HG02571 (cell line): ENCODE results near the gene GIMAP8.
"Not testable (repeated sequence)": the region's sequence is repeated elsewhere in the genome, so short reads cannot be mapped to it uniquely, and the experiment has no call there.

Experiments
- ATAC-seq: cut with Tn5 transposase; IDR thresholded peaks from one replicate; pipeline ENCODE4 v1.9.1; 2021; ENCODE audit warnings: mild to moderate bottlenecking, moderate library complexity; ENCODE audit not compliant: unreplicated experiment

The GIMAP8 gene

DNA sequence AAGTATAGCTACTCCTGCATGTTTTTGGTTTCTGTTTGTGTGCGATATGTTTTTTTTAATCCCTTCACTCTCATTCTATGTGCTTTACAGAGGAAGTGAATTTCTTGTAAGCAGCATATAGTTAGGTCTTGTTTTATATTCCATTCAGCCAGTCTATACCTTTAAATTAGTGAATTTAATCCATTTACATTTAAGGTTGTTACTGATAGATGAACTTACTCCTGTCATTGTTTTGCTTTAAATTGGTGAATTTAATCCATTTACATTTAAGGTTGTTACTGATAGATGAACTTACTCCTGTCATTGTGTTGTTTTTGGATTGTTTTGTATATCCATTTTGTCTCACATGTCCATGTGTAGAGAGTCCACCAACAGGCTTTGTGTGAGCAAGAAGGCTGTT is 11.1 kb downstream of the GIMAP8 start:
- no peak for ATAC-seq

- no peak for ATAC-seq
Observed at GRCh38 chr7:150462413-150462812, 12.0 kb downstream of the GIMAP8 start.

DNA sequence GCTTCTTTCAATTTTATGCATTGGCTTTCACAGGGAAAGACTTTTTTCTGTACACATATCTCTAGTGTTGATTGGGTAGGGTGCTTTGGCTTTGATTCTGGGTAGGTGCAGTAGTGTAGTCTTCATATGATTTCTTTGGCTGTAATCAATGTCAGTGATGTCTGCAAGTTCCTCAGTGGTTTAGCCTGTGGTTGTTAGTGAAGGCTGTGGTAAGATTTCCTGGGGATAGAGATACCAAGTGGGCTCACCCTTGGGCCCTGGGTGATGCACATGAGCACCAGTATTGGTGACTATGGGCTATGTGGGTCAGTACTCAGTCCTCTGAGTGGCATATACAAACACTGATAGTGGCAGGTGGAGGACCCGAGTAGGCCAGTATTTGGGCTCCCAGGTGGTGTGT is 13.0 kb downstream of the GIMAP8 start:
- ATAC-seq = no peak

GRCh38 chr7:150464962-150465361 is 14.5 kb downstream of the GIMAP8 start:
- no peak for ATAC-seq

- ATAC-seq = no peak
Observed at GRCh38 chr7:150465414-150465813, 15.0 kb downstream of the GIMAP8 start.

DNA sequence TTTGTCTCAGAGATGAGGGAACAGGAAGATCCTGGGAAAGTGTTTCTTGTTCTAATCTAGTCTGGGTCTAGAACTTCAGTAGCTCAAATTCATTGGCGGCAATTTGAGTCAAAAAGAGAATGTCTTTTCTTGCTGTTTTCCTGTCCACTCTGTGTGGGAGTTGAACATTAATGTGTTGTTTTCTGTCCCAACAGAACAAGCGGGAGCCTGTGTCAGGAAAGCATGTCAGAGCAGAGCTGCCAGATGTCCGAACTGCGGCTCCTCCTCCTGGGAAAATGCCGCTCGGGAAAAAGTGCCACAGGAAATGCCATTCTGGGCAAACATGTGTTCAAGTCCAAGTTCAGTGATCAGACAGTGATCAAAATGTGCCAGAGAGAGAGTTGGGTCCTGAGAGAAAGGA is 16.0 kb downstream of the GIMAP8 start:
- ATAC-seq = no peak

- no peak for ATAC-seq
Observed at GRCh38 chr7:150468241-150468640, 17.8 kb downstream of the GIMAP8 start.

DNA sequence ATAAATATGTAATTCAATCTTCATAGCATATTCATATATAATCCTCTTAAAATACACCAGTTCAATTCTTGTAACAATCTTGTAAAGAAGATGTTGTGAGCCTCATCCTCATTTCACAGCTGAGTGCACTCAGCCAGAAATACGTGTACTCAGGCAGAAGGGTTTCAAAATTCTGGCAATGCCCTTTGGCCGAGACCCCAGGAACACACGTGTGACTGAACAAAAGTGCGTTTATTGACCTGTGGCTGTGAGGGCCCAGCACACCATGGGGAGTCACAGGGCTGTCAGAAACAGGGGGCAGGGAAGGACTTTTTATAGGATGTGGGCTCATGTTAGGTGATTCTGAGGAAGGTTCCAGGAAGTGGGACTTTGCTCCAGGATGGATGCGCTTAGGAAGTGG is 21.5 kb downstream of the GIMAP8 start:
- ATAC-seq = no peak

DNA sequence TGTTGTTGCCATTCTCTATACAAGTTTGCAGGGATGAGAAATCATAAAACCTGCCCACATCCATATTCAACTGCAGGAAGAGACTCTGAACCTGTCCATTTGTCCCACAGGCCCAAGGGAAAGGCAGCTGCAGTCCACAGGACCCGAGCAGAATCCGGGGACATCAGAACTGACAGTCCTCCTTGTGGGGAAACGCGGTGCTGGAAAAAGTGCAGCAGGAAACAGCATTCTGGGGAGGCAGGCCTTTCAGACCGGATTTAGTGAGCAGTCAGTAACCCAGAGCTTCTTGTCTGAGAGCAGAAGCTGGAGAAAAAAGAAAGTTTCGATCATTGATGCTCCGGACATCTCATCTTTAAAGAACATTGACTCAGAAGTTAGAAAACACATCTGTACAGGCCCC is 23.5 kb downstream of the GIMAP8 start:
- no peak for ATAC-seq

DNA sequence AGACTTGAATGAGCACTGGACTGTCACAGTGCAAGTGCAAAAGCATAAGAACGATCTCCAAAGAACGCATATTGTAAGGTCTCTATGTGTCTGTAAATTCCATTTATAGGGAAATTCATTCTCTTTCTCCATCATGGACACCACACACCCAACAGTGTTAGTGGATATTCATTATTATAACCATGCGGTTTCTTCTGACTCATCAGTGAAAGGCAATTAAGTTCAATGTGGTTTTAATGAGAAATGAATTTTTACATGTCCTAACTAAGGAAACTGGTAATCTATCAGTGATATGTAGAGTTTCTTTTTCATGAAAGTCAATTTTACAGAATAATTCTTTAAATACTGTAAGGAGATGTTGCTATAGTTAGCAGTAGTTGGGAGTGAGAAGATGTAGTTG is 25.9 kb downstream of the GIMAP8 start:
- no peak for ATAC-seq

DNA sequence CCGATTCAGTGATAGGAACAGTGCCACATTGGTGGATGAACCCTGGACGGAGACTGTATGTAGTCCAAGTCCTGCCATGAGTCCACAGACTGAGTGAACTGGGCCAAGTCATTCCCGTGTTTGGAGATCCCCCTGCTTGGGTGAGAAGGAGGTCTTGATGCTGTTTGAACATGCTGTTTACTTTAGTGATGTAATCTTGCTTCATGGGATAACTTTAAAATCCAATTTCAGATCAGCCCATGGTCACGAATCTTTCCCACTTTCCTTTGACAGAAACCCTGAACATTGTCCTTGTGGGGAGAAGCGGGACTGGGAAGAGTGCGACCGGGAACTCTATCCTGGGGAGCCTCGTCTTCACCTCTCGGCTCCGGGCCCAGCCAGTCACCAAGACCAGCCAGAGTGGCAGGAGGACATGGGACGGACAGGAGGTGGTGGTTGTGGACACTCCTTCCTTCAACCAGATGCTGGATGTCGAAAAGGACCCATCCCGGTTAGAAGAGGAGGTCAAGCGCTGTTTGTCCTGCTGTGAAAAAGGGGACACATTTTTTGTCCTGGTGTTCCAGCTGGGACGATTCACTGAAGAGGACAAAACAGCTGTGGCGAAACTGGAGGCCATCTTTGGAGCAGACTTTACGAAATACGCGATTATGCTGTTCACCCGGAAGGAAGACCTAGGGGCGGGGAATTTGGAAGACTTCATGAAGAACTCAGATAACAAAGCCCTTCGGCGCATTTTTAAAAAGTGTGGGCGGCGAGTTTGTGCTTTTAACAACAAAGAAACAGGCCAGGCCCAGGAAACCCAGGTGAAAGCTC is 26.6 kb downstream of the GIMAP8 start:
- ATAC-seq = no peak

GRCh38 chr7:150479023-150479716 is 28.7 kb downstream of the GIMAP8 start:
- no peak for ATAC-seq

DNA sequence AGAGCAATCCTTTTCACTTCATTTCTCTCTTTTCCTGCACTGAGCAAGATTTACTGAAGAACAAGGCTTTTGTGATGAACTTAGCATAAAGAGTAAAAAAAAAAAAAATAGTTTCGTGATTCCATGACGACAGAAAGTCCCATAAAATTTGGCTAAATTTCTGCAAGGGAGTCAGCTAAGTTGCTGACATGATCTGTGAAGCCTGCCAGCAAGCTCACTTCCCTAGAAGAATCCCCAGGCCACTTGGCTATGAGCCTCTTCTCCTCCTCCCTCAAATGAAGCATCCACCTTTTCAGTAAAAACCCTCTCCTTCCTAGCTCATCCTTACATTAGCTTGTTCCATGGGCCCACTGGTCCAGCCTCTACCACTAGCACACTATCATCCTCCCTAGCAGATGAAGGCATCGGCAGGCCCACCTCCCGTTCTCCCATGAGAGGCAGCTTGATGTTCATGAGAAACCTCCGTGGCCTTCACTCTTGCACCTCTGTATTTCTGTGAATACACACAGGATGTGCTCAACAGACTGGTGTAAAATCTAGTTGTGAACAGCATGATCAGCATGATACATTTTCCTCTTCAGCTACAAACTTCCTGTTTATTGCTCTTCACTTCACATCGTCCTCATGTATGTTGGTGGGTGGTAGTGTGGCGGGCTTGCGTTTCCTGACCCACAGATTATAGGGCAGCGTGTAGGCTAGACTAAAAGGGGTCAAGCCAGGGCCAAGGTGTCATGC is 30.9 kb downstream of the GIMAP8 start:
- ATAC-seq = no peak

DNA sequence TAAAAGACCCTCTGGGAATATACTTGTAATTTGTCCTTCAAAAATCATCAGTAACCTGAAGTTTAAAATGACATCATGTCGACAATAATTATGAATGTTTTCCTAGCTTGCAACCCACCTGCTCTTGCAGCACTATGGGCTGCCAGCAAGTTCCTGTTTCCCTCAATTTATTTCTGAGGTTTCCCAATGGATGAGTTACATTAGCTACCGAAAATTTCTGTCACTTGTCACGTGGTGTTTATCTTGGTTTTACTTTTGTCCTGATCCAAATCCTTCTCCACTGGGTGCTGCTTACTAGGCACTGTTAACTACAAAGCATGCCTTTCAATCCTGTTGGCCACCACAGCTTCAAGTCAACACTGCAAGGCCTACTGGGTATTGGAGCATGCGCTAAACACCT is 31.5 kb downstream of the GIMAP8 start:
- ATAC-seq = no peak

DNA sequence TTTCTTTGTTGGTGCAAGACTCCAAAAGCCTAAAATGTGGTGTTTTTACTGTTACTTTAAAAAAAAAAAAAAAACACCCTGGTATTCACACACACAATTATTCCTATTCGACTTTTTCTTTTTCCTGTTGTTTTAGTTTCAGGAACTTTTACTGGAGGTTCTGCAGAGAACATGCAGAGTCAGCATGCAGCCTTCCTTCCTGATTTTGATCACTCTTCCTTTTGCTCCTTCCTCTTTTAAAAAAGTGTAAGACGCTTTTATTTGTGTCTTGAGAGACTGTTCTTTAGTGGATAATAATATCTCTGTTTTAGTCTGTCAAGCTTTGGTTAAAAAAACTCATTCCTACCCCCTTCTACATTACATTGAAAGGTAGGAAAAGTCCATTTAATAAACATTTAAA is 33.1 kb downstream of the GIMAP8 start:
- ATAC-seq = not testable (repeated sequence)

DNA sequence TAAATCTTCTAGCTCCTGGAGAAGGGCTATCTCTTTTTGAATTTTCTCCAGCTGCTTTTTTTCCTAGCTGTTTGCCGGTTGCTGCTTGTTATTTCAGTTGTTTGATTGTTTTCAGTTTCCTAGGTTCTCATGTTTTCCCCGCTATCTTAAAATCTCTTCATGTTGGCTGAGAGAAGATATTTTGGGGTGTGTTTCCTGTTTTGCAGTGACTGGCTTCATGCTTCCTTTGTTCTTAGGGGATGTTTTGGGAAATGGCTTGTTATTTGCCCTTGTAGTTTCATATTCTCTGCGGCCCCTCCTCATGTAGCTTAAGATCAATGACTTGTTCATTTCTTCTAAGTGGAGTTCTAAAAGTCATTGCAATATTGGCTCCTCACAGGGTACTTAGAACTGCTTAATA is 33.6 kb downstream of the GIMAP8 start:
- not testable (repeated sequence) for ATAC-seq

- ATAC-seq = no peak
Observed at GRCh38 chr7:150487625-150488024, 37.2 kb downstream of the GIMAP8 start.

DNA sequence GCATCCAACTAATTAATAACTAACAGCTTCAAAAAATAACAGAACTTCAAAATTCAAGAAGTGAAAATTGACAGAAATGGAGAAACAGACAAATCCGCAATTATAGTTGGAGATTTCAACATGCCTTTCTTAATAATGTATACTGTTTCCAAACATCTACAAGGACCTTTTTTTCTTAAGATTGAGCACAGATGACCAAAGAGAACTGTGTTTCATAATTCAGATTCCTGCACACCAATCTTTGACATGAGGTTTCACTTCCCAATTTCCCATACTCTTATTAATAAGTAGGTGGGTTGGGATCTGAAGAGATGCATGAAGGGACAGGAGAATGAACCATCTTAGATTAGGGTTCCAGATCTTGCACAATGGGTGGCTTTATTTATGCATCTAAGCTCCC is 39.4 kb downstream of the GIMAP8 start:
- no peak for ATAC-seq

DNA sequence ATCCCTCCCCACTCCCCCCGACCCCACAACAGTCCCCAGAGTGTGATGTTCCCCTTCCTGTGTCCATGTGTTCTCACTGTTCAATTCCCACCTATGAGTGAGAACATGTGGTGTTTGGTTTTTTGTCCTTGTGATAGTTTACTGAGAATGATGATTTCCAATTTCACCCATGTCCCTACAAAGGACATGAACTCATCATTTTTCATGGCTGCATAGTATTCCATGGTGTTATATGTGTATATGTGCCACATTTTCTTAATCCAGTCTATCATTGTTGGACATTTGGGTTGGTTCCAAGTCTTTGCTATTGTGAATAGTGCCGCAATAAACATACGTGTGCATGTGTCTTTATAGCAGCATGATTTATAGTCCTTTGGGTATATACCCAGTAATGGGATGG is 43.0 kb downstream of the GIMAP8 start:
- ATAC-seq = not testable (repeated sequence)

DNA sequence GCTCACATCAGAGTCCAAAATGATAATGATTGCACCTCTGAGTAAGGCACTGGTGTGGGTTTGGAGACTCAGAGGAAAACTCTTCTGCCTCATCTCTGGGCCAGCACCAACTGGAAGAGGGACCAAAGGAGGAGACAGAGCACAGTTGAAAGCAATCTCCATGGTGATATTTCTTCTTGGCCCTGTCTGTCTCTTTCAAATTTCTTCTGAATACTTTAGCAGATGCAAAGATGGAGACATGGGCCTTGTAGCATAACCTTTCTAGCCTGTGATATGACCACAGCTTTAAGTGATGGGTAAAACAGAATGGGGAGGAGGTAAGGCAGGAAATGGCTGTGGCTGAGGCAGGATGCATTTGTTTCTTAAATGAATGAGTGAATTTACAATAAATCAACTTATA is 52.1 kb downstream of the GIMAP8 start:
- ATAC-seq = no peak

DNA sequence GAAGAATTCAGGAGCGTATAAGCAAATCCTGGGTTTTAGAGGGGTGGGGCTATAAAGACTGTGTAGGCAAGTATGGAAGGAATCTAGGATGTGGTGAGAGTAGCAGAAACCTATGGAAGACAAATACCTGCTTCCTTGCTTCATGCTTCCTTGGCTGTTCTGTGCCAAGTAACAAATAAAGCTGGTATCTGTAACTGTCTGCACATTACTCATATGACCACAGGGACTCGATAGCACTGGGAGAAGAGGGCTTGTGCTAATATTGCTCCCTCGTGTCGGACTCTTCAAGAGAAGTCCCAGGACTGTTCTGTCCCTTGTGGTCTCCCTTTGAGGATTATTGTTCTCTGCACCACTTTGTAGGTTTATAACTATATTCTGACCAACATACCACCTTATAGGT is 52.7 kb downstream of the GIMAP8 start:
- no peak for ATAC-seq

- ATAC-seq = no peak
Observed at GRCh38 chr7:150503581-150503980, 53.2 kb downstream of the GIMAP8 start.
